Effector memory CD4-positive, alpha-beta T cell (primary cell): ENCODE results near the gene QSOX1.

Source experiments
- DNase-seq, 3 donors: peaks; one replicate each; pipeline ENCODE4 v3.0.0-alpha.2; 2020
- H3K27ac ChIP-seq: 2 replicates; pipeline ENCODE4 v1.7.0; 2013; ENCODE audit warnings: mild to moderate bottlenecking, low read length, moderate library complexity; ENCODE audit not compliant: insufficient read depth, poor library complexity, severe bottlenecking
- H3K27me3 ChIP-seq: replicated peaks from 2 replicates; pipeline ENCODE4 v1.7.0; 2013; ENCODE audit warnings: mild to moderate bottlenecking, low read length; ENCODE audit not compliant: insufficient read depth, control insufficient read depth, poor library complexity, severe bottlenecking
- H3K36me3 ChIP-seq: 2 replicates; pipeline ENCODE4 v1.7.0; 2013; ENCODE audit warnings: mild to moderate bottlenecking, low read length, moderate library complexity; ENCODE audit not compliant: control insufficient read depth, insufficient read depth
- H3K4me1 ChIP-seq: 2 replicates; pipeline ENCODE4 v1.7.0; 2013; ENCODE audit warnings: low read length, mild to moderate bottlenecking; ENCODE audit not compliant: control insufficient read depth, insufficient read depth, poor library complexity, severe bottlenecking
- H3K4me3 ChIP-seq: 2 replicates; pipeline ENCODE4 v1.7.0; 2013; ENCODE audit warnings: low read length, low read depth, mild to moderate bottlenecking; ENCODE audit not compliant: insufficient read depth, poor library complexity, severe bottlenecking
- H3K9me3 ChIP-seq: 2 replicates; pipeline ENCODE4 v1.7.0; 2013; ENCODE audit warnings: mild to moderate bottlenecking, low read length, moderate library complexity; ENCODE audit not compliant: control insufficient read depth

The QSOX1 gene

DNA sequence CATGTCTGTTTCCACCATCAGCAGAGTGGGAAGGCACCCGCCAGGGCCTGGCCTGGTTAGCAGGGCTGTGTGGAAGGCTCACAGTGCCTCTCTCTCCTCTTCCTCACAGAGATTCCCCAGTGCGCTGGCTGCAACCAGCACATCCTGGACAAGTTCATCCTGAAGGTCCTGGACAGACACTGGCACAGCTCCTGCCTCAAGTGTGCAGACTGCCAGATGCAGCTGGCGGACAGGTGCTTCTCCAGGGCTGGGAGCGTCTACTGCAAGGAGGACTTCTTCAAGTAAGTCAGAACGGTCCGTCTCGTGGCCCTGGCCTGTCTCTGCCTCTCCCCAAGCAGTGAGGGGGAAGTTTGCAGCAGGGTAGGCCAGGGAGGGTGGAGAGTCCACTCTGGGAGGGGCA lies 93.5 kb downstream of the QSOX1 start:
- Histone ChIP-seq H3K4me1 (no peaks in the 10 kb centered on the region), H3K9me3 (no peaks in the 10 kb centered on the region), H3K27me3 (peaks cover 4% of the 10 kb centered on the region), H3K27ac (no peak overlapping the region), H3K36me3 (no peaks in the 10 kb centered on the region), H3K4me3 (no peak overlapping the region)
- no peak for DNase-seq

DNA sequence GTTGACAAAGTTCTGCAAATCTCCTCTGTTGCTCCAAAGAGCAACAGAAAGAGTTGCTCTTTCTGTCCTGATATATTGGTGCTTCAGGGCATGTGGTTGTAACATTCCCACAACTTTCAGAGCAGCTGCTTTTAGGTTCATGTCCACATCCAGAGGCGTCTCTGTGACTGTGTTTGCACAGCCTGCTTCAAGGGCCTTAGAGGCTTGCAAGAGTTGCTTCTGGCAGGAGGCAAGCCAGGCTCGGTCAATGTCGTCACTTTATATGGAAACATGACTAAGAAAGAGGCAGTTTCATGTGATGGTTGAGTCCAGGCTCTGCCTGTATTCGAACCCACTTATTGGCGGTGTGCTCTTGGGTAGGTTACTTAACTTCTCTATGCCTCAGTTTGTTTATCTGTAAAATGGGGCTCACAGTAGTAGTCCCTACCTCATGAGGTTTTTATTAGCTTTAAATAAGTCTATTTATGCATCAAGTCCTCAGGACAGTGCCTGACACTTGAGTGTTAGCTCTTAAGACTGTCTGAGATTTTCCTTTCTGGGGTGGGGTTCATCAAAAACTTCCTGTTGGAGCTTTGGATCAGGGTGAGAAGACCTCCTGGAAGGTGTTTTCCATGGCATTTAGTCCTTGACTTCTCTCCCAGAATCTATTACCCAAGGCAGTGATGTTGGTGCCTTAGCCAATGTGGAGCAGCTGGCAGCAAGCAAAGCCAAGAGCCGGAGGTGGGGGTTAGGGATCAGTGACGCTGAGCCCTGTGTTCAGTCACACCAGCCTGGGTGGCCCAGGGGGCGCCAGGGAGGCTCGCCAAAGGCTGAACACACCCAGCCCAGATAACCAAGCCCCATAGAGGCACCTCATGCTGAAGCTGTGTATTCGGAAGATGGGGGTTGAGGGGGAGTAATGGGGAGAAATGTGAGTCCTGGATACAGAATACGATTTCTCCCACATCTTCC lies 94.3 kb downstream of the QSOX1 start:
- Histone ChIP-seq H3K9me3 (no peaks in the 10 kb centered on the region), H3K27me3 (peaks cover 8% of the 10 kb centered on the region), H3K4me1 (no peaks in the 10 kb centered on the region), H3K4me3 (no peak overlapping the region), H3K27ac (no peak overlapping the region), H3K36me3 (no peaks in the 10 kb centered on the region)
- no peak for DNase-seq

DNA sequence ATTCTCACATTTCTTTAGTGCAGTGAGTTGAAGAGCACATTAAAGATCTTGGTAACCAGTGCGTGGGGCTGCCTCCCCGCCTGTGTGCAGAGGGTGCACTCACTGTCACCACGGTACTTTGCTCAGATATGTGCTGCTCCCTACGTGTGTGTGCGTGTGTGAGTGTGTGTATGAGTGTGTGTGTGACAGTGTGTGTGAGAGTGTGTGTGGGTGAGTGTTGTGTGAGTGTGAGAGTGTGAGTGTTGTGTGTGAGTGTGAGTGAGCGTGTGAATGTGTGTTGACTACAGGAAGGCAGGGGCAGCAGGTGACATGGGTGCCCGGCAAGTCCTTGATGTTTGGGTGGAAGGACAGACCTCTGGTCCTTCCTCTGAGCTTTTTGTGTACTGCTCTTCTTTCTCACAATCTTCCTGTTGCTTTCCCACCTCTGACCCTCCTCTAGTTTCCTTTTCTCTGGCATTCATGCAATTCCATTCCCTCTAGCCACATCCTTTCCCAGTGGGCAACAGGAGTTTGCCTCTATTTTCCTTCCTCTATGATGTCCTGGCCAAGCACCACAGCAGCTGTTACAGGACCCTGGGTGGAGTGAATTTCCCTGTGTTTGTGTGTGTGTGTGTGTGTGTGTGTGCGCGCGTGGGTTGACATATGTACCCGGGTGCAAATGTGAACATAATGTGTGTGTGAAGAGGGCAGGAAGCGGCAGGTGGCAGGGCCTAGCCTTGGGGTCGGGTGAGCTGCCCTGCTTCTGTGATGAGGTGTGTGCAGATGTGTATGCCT lies 95.2 kb downstream of the QSOX1 start:
- Histone ChIP-seq H3K27ac (no peak overlapping the region), H3K4me3 (no peak overlapping the region), H3K4me1 (no peaks in the 10 kb centered on the region), H3K36me3 (no peaks in the 10 kb centered on the region), H3K9me3 (no peaks in the 10 kb centered on the region), H3K27me3 (peaks cover 12% of the 10 kb centered on the region)
- DNase-seq: no peak

DNA sequence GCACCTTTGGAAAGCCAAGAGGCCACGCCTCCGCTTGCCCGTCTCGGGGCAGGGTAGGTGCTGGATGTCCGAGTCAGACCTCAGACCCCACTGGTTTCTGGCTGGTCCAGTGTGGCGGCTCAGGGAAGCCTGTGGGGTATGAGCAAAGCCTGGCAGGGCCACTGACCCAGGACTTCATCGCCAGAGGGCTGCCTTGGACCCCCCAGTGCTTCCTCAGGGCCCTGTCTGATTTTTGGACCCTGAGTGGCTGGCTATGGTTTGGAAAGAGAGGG lies 95.8 kb downstream of the QSOX1 start:
- Histone ChIP-seq H3K9me3 (no peaks in the 10 kb centered on the region), H3K36me3 (no peaks in the 10 kb centered on the region), H3K4me1 (no peaks in the 10 kb centered on the region), H3K4me3 (no peak overlapping the region), H3K27me3 (peaks cover 12% of the 10 kb centered on the region), H3K27ac (no peak overlapping the region)
- no peak for DNase-seq

DNA sequence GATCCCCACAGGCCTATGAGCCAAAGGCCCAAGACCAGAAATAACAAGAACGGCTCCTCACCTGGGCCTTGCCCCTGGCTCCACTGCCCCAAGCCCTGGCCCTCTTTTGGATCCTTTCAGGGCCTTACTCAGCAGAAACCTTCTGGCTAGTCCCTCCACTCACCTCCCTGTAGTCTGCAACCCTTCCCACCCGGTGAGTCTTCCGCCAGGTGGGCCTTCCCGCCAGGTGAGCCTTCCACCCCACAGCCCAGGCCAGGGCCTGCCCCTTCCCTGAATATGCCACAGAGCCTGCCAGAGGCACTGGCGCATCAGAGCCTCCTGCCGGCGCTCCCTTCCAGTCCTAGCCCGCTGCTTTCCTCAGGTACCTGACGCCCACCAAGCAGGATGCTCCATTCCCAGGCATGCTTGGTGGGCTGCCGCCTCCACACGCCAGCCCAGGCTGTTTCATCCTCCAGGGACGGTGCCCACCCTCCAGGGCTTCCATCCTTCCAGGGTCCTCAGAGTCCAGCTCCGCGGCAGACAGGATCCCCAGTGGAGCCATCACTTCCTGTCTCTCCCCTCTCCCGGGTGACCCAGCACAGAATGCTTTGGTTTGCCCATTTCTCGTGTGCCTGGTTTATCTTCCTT lies 96.3 kb downstream of the QSOX1 start:
- no peak for DNase-seq

DNA sequence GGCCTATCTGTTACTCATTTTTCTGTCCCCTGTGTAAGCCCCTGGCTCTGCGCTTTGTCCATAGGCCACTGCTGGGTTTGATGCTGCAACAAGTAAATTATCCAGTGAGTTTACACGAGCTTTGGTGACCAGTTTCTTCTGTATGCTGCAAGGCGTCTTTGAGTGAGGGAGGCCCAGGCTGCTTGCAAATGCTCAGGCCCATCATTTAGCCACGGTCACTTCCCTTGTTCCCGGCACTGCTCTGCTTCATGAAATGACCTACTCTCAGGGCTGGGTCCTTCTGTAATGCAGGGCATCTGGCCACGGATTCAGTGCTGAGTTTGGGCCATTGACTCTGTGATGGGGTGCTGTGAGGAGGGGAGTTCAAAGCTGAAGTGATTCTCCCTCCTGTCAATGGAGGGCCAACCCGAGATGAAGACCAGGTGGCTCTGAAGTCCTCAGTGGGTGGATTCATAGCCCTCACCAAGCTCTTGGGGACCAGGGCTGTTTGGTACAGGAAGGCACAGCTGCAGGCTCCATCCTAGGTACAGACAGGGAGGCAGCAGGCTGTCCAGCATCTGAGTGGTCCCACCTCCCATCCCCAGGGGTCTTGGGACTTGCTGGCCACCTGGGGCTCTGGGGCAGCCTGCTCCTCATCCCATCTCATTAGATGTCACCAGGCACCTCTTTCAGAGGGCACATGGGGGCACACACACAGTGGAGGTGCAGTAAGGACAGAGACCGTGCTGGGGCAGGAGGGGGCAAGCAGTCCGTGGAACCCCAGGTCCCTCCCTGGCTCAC lies 97.0 kb downstream of the QSOX1 start:
- Histone ChIP-seq H3K4me1 (no peaks in the 10 kb centered on the region), H3K9me3 (no peaks in the 10 kb centered on the region), H3K36me3 (no peaks in the 10 kb centered on the region), H3K27me3 (peaks cover 12% of the 10 kb centered on the region), H3K27ac (no peak overlapping the region), H3K4me3 (no peak overlapping the region)
- no peak for DNase-seq

More for the DNA sequence above, 96.3 kb downstream of the QSOX1 start:
- Histone ChIP-seq H3K27me3 (peaks cover 12% of the 10 kb centered on the region), H3K27ac (no peak overlapping the region), H3K4me3 (no peak overlapping the region), H3K9me3 (no peaks in the 10 kb centered on the region), H3K36me3 (no peaks in the 10 kb centered on the region), H3K4me1 (no peaks in the 10 kb centered on the region)

DNA sequence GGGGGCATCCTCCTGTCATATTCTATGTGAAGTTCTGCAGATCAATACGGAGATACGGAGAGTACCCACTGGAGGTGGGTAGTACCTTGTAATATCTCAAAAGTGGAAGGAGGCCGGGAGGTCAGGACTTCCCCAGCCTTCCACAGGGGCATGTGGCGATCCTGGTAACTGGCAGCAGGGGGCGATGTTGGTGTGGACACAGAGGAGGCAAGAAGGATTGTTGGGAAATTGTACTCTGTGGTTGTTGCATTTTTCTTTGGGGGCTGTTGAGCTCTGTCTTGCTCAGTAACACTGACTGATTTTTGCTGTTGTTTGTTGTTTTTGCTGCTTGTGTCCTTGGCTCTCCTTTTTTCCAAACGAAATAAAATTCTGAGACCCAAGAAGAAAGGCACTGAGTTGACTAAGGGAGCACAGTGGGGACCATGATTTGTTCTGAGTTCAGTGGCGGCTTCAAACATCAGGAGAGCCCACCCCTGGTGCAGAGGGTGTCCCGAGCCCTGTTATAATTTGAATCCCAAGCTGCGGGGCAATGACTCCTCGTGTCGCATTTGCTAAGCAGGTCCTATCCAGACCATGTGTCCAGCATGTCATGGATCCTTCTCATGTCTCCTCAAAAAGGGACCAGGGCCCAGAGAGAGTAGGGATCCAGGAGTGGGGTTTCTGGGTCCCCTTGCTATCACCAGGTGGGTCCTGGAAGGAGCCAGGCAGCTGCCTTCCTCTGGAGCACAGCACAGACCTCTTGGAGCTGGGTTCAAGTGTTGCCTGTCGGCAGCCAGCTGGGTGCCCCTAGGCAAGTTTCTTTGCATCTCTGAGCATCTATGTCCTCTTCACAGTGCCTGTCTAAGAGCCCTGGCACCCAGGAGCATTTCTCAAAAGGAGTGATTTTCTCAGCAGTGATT lies 98.2 kb downstream of the QSOX1 start:
- Histone ChIP-seq H3K4me3 (no peak overlapping the region), H3K36me3 (no peaks in the 10 kb centered on the region), H3K4me1 (no peaks in the 10 kb centered on the region), H3K9me3 (no peaks in the 10 kb centered on the region), H3K27me3 (peaks cover 12% of the 10 kb centered on the region), H3K27ac (no peak overlapping the region)
- DNase-seq: peak; percentile 31 to 51 (median 32)
